Measurements from ENCODE around the gene MAP3K2. TPM values are rescaled to one million over a fixed set of nuclear protein-coding genes. Genes with fewer than 3 reads are reported as not detected.

Gene MAP3K2
- total RNA-seq, 2 donors from 2014 or later: 61.6 to 63.8 TPM

GRCh38 chr2:127373362-127374083 is 14.3 kb downstream of the MAP3K2 start:
- H3K27ac ChIP-seq: no peak overlapping the region

GRCh38 chr2:127371037-127371436 is 16.7 kb downstream of the MAP3K2 start:
- Histone ChIP-seq H3K27ac (no peak overlapping the region), H3K27me3 (replicated peaks; ENCODE audit: insufficient read depth) (no peaks in the 10 kb centered on the region), H3K9me3 (no peaks in the 10 kb centered on the region), H3K4me3 (no peak overlapping the region), H3K4me1 (replicated peaks) (no peaks in the 10 kb centered on the region), H3K36me3 (no peaks in the 10 kb centered on the region)
- intact Hi-C loops (cut with DNase I): no loop called here
- DNase-seq (ENCODE audit: low spot score): no peak
- TF ChIP-seq POLR2AphosphoS5 (IDR thresholded peaks at IDR 0.05): no peak
- TF ChIP-seq CTCF (IDR thresholded peaks at IDR 0.05): no peak
- no peak for TF ChIP-seq POLR2A (IDR thresholded peaks at IDR 0.05)
- WGBS: 90% methylated on average over 11 of the region's 11 CpGs

More at GRCh38 chr2:127373362-127374083, 14.3 kb downstream of the MAP3K2 start:
- Histone ChIP-seq H3K27me3 (replicated peaks; ENCODE audit: insufficient read depth) (no peaks in the 10 kb centered on the region), H3K4me3 (no peak overlapping the region), H3K4me1 (replicated peaks) (no peaks in the 10 kb centered on the region), H3K36me3 (no peaks in the 10 kb centered on the region), H3K9me3 (no peaks in the 10 kb centered on the region)
- 80% methylated on average over 5 of the region's 5 CpGs for WGBS
- no peak for TF ChIP-seq CTCF (IDR thresholded peaks at IDR 0.05)
- no peak for TF ChIP-seq POLR2A (IDR thresholded peaks at IDR 0.05)
- TF ChIP-seq POLR2AphosphoS5 (IDR thresholded peaks at IDR 0.05): no peak
- no peak for DNase-seq (ENCODE audit: low spot score)
- intact Hi-C loops (cut with DNase I): no loop called here

GRCh38 chr2:127370010-127370409 is 17.8 kb downstream of the MAP3K2 start:
- 90% methylated on average over 10 of the region's 10 CpGs for WGBS
- no peak overlapping the region for H3K27ac ChIP-seq
- H3K27me3 ChIP-seq (replicated peaks; ENCODE audit: insufficient read depth): no peaks in the 10 kb centered on the region
- no peaks in the 10 kb centered on the region for H3K9me3 ChIP-seq
- H3K4me1 ChIP-seq (replicated peaks): no peaks in the 10 kb centered on the region
- DNase-seq (ENCODE audit: low spot score): no peak
- intact Hi-C loops (cut with DNase I): no loop called here
- H3K36me3 ChIP-seq: no peaks in the 10 kb centered on the region
- no peak overlapping the region for H3K4me3 ChIP-seq
- TF ChIP-seq POLR2A (IDR thresholded peaks at IDR 0.05): no peak

GRCh38 chr2:127365211-127365643 is 22.5 kb downstream of the MAP3K2 start:
- H3K27me3 ChIP-seq (replicated peaks; ENCODE audit: insufficient read depth): no peaks in the 10 kb centered on the region
- no peaks in the 10 kb centered on the region for H3K9me3 ChIP-seq
- 70% methylated on average over 2 of the region's 2 CpGs for WGBS
- H3K4me3 ChIP-seq: no peak overlapping the region
- H3K27ac ChIP-seq: no peak overlapping the region
- TF ChIP-seq CTCF (IDR thresholded peaks at IDR 0.05) (no peak), POLR2AphosphoS5 (IDR thresholded peaks at IDR 0.05) (no peak), POLR2A (IDR thresholded peaks at IDR 0.05) (no peak)
- no peak for DNase-seq (ENCODE audit: low spot score)
- no peaks in the 10 kb centered on the region for H3K4me1 ChIP-seq (replicated peaks)
- no peaks in the 10 kb centered on the region for H3K36me3 ChIP-seq
- intact Hi-C loops (cut with DNase I): no loop called here

- WGBS: 76% methylated on average over 5 of the region's 5 CpGs
- Histone ChIP-seq H3K36me3 (no peaks in the 10 kb centered on the region), H3K27me3 (replicated peaks; ENCODE audit: insufficient read depth) (no peaks in the 10 kb centered on the region), H3K9me3 (no peaks in the 10 kb centered on the region), H3K4me1 (replicated peaks) (no peaks in the 10 kb centered on the region), H3K27ac (no peak overlapping the region), H3K4me3 (no peak overlapping the region)
- intact Hi-C loops (cut with DNase I): no loop called here
- no peak for DNase-seq (ENCODE audit: low spot score)
- TF ChIP-seq CTCF (IDR thresholded peaks at IDR 0.05): no peak
- no peak for TF ChIP-seq POLR2AphosphoS5 (IDR thresholded peaks at IDR 0.05)
These were observed 24.8 kb downstream of the MAP3K2 start for GRCh38 chr2:127362971-127363370.

Measured in prostate gland (tissue), 2 donors.